Adipocyte (in vitro differentiated cells): Measurements from ENCODE around the gene HES6.
"Not testable (repeated sequence)": the region's sequence is repeated elsewhere in the genome, so short reads cannot be mapped to it uniquely, and the experiment has no call there.

Experiments used
- DNase-seq: peaks from one replicate; pipeline ENCODE4 v3.0.0-alpha.2; 2015; ENCODE audit warnings: low read depth
- H3K27me3 ChIP-seq: replicated peaks from 2 replicates; pipeline ENCODE4 v1.7.0; 2013; ENCODE audit warnings: mild to moderate bottlenecking, low read length, moderate library complexity; ENCODE audit not compliant: control insufficient read depth, insufficient read depth
- H3K36me3 ChIP-seq: 2 replicates; pipeline ENCODE4 v1.7.0; 2013; ENCODE audit warnings: low read length, mild to moderate bottlenecking, moderate library complexity; ENCODE audit not compliant: control insufficient read depth, insufficient read depth, severe bottlenecking
- H3K4me1 ChIP-seq: 2 replicates; pipeline ENCODE4 v1.7.0; 2013; ENCODE audit warnings: mild to moderate bottlenecking, low read length, moderate library complexity; ENCODE audit not compliant: control insufficient read depth, insufficient read depth
- H3K4me3 ChIP-seq: 2 replicates; pipeline ENCODE4 v1.7.0; 2013; ENCODE audit warnings: mild to moderate bottlenecking, low read length, moderate library complexity
- H3K9ac ChIP-seq: 2 replicates; pipeline ENCODE4 v1.7.0; 2013; ENCODE audit warnings: mild to moderate bottlenecking, low read length, moderate library complexity
- H3K9me3 ChIP-seq: 2 replicates; pipeline ENCODE4 v1.7.0; 2013; ENCODE audit warnings: mild to moderate bottlenecking, low read length, moderate library complexity; ENCODE audit not compliant: control insufficient read depth

Gene HES6

DNA sequence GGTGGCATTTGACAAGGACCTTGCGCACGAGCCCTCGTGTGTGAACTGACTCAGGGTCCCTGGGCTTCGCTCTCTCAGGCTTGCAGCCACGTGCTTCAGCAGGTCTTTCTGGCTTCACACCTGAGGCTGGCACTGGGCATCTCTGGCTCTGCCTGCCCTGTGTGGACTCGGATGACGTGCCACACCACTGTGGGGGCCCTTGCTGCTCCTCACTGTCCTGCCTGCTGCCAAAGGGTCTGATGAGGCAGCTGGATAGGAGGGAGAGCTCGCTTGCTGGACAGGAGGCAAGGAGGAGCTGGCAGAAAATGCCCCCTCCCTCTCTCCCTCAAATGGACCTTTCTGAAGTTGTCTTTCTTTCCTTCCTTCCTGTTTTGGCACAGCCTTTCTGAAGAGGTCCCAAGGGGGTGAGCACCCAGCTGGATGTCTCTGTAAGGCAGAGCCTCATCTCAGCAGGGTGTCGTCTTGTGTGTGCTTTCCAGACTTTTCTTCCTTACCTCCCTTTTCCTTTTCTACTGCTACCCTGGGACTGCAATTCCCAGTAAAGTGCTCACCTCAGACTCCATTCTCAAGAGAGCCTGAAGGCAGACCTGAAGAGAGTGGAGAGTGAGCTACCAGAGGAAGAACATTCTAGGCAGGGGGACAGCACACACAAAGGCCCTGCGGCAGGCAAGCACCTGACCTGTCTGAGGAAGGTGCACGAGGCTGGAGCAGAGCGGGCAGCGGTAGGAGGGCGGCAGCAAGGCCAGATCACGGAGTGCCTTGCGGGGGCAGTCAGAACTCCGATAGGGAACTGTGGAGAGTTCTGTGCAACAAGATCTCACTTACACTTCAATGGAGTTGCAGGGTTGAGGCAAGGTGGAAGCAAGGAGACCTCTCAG is 43.3 kb upstream of the HES6 start:
- Histone ChIP-seq H3K9me3 (no peaks in the 10 kb centered on the region), H3K4me1 (peaks cover 32% of the 10 kb centered on the region), H3K36me3 (no peaks in the 10 kb centered on the region), H3K27me3 (no peaks in the 10 kb centered on the region), H3K9ac (no peak overlapping the region), H3K4me3 (no peak overlapping the region)
- DNase-seq: no peak

DNA sequence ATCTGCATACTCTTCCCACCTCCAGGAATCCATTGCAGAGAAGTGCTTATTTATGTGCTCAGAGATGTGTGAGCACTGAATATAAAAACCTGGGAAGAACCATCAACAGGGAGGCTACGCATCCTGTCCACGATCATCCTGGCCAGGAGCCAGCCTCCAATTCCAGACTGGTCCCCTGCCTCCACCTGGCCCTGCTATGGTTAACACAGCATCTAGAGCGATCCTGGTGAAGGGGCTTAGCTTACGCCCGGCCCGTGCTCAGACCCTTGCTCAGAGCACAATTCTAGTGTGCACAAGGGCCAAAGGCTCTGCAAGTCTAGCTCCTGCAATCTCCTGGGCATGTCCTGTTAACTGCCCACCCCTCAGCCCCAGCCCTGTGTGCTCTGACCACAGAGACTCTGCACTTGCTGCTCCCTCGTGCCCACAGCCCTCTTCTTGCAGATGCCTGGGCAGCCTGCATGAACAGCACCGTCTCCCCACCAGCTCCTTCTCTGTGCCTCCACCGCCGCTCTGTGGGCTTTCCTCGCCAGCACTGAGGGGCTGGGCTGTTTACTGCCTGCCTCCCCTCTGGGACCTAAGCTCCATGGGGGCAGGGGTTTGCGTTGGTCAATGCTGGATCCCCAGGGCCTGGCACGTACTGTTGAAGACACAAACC is 42.1 kb upstream of the HES6 start:
- no peak for DNase-seq
- no peak overlapping the region for H3K9ac ChIP-seq
- H3K27me3 ChIP-seq: no peaks in the 10 kb centered on the region
- peaks cover 21% of the 10 kb centered on the region for H3K4me1 ChIP-seq
- peaks cover under 1% of the 10 kb centered on the region for H3K36me3 ChIP-seq
- no peaks in the 10 kb centered on the region for H3K9me3 ChIP-seq
- H3K4me3 ChIP-seq: no peak overlapping the region

DNA sequence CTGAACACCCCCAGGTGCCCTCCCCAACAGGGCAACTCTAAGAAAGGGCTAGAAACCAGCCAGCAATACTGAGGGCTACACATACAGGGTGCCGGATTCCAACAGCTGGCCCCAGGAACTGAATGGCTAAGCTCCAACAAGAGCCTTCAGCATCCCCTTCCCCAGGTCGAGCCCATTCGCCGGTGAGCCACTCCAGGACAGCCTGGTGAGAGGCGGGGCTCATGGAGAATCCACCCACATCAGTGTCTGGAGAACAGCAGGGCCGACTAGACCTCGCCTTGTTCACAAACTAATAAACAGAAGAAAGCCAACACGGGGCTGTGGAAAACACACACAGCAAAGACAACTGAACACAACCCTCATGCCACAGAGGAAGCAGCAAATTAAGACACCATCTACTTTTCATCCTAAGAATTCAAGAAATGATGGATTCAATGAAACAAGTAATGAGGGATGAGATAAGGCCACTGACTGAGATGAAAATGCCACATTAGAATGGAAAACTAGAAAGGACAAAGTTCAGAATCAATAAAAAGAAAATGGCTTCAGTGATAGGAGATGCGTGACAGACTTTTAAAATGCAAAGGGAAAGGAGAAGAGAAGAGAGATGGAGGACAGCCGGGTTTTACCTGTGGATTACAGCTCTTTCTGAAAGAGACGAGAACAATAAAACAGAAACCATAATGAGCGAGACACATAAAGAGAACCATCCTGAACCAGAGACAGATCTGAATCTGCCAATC is 40.4 kb upstream of the HES6 start:
- Histone ChIP-seq H3K4me3 (no peak overlapping the region), H3K36me3 (peaks cover 17% of the 10 kb centered on the region), H3K27me3 (no peaks in the 10 kb centered on the region), H3K9ac (no peak overlapping the region), H3K9me3 (no peaks in the 10 kb centered on the region), H3K4me1 (peaks cover 4% of the 10 kb centered on the region)
- DNase-seq: no peak

DNA sequence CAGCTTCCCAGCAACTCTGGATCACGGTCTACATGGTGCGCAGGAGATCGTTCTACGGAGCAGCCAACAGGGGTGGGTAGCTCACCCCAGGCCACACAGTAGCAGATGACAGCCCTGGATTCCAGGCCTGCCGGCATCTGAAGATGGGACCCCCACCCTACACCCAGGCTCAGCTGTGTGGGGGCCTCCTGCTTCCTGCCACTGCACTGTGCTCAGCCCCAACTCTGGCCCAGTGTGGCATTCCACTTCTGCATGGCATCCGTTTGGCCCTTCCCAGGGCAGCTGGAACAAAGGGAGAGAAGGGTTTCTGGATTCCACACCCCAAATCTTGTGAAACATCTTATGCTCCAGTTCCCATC is 39.5 kb upstream of the HES6 start:
- H3K9me3 ChIP-seq: no peaks in the 10 kb centered on the region
- H3K9ac ChIP-seq: no peak overlapping the region
- H3K27me3 ChIP-seq: no peaks in the 10 kb centered on the region
- no peaks in the 10 kb centered on the region for H3K4me1 ChIP-seq
- peaks cover 22% of the 10 kb centered on the region for H3K36me3 ChIP-seq
- no peak for DNase-seq
- no peak overlapping the region for H3K4me3 ChIP-seq

DNA sequence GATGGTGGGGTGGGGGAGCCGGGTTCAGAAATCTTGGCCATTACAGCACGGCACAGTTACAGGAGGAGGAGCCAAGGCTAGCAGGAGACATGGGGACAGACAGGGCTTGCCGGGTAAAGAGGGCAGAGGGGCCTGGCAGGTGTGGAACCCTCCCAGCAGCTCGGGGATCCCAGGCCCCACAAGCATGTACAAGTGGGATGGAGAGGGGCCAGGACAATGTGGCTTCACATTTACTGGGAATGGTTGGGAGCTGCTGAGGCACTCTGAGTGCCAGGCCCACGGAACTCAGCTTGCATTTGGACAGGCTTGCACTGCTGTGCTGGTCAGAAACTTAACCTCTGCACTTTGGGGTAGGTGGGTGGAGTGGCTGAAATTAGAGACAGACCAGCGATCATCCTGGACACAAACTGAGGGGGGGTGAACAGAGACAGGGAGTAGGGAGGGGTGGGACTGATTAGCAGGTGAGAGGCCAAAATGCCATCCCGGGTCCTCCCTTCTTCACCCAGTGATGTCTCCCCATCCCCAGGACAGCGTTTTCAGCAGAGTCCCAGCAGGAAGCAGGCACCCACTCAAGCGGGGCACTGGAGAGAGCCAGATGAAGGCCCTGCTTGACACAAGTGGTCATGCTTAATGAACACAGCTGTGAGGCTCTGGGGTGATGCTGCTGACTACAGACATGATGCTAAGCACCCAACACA is 38.9 kb upstream of the HES6 start:
- H3K36me3 ChIP-seq: peaks cover 22% of the 10 kb centered on the region
- DNase-seq: no peak
- no peak overlapping the region for H3K4me3 ChIP-seq
- no peak overlapping the region for H3K9ac ChIP-seq
- no peaks in the 10 kb centered on the region for H3K4me1 ChIP-seq
- no peaks in the 10 kb centered on the region for H3K9me3 ChIP-seq
- no peaks in the 10 kb centered on the region for H3K27me3 ChIP-seq

DNA sequence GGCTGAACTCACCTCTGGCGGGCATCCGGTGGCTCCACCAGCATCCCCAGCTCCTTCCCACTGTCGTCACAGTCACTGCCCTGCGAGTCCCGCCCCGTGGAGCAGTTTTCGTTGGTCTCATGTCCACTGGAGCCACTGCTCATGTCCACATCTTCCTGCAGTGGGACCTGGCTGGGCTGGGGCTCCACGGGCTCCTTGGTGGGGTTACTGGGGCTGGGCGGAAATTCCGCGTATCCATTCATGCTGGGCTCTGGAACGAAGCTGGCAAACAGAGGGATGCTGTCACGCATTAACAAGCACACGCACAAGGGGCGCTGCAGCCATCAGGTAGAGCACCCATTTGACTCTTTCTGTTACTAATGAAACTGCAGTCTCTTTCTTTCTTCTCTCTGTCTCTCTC is 37.9 kb upstream of the HES6 start:
- H3K4me3 ChIP-seq: no peak overlapping the region
- no peaks in the 10 kb centered on the region for H3K27me3 ChIP-seq
- H3K4me1 ChIP-seq: no peaks in the 10 kb centered on the region
- no peak for DNase-seq
- no peak overlapping the region for H3K9ac ChIP-seq
- no peaks in the 10 kb centered on the region for H3K9me3 ChIP-seq
- peaks cover 27% of the 10 kb centered on the region for H3K36me3 ChIP-seq

DNA sequence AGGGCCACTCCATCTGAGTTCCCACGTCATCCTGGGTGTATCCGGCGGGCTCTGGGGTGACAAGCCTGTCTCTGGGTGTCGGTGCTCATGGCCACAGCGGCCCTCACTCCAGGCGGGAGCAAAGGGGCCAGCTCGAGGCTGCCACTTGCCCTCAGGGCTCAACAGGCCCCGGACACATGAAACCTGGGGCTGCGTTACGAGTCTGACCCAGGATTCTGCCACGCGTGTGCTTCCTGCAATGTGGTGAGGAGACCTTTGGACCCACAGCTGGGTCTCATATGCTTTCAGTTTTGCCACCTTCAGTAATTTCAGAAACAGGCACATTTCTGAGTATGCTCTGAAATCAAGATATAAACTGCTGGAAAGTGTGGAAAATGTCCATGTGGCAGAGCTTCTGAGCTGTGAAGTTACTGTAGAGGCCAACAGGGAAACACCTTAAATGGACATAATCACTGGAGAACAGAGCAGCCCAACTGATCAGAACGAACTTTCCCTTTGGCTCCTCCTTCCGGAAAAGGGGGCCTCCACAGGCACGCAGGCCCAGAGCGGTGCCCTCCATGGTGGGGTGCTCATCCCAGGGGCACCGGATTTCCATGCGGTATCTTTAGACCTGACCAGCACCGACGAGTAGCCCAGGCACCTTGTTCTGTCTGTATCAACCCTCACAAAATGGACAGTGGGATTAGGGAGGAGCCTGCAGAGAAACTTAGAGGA is 34.5 kb upstream of the HES6 start:
- Histone ChIP-seq H3K36me3 (peaks cover 31% of the 10 kb centered on the region), H3K9me3 (no peaks in the 10 kb centered on the region), H3K27me3 (no peaks in the 10 kb centered on the region), H3K4me1 (no peaks in the 10 kb centered on the region), H3K4me3 (no peak overlapping the region), H3K9ac (no peak overlapping the region)
- DNase-seq: no peak

DNA sequence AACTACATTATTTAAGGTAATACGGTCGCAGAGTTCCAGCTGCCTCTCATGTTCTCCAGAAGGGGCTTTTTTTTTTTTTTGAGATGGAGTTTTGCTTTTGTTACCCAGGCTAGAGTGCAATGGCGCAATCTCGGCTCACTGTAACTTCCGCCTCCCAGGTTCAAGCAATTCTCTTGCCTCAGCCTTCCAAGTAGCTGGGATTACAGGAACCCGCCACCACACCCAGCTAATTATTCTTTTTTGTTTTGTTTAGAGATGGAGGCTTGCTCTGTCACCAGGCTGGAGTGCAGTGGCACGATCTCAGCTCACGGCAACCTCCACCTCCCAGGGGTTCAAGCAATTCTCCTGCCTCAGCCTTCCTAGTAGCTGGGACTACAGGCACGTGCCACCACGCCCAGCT is 33.6 kb upstream of the HES6 start:
- H3K4me1 ChIP-seq, H3K27me3 ChIP-seq, H3K4me3 ChIP-seq, H3K9me3 ChIP-seq, DNase-seq, H3K9ac ChIP-seq: not testable (repeated sequence)
- H3K36me3 ChIP-seq: peaks cover 35% of the 10 kb centered on the region

DNA sequence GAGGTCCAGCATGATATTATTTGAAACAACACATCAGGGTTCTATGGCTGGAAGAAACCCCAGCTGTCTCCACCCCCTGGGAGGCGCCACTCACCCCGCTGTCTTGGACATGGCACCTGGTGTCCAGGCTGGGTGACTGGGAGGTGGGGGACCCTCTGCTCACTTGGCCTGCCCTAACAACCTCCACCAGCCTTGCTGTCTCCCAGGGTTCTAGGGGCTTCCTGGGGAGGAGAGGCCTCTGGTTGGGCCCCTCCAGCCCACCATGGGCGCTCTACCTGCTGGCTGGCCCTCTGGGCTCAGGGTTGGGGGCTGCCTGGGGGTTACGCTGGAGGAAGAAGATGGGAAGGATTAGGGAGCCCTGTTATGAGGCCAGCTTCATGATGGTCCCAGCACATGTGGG is 32.3 kb upstream of the HES6 start:
- Histone ChIP-seq H3K27me3 (no peaks in the 10 kb centered on the region), H3K4me3 (no peak overlapping the region), H3K36me3 (peaks cover 46% of the 10 kb centered on the region), H3K9me3 (no peaks in the 10 kb centered on the region), H3K4me1 (no peaks in the 10 kb centered on the region), H3K9ac (no peak overlapping the region)
- DNase-seq: no peak

DNA sequence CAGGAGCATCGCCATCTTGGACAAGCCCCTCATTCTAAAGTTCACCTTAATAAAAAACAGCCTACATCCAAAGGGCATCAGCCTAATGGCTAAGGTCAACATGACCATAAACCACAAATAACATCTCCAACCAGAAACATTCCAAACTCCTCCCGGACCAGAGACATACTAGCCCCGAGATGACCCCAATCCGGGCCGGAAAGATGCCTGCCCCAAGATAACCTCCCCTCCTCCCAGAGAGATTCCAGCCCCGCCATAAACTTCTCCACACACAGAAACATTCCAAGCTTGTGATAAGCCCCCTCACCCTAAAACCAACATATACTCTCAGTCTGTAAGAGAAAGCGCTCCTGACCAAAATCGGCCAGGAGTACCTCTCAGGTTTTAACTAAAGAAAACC is 31.8 kb upstream of the HES6 start:
- H3K4me3 ChIP-seq, H3K4me1 ChIP-seq, H3K9ac ChIP-seq, DNase-seq, H3K9me3 ChIP-seq, H3K27me3 ChIP-seq: not testable (repeated sequence)
- H3K36me3 ChIP-seq: peaks cover 45% of the 10 kb centered on the region
